Measurements from ENCODE around the gene SDHAF2.

- TF ChIP-seq POLR2AphosphoS5 (IDR thresholded peaks at IDR 0.05; ENCODE audit: borderline replicate concordance, low read depth, low read length) (no peak), EZH2 (IDR thresholded peaks at IDR 0.05) (no peak), FOXP2 (optimal IDR thresholded peaks at IDR 0.05; ENCODE audit: control extremely low read depth, extremely low read length, insufficient read depth) (no peak)
Observed at GRCh38 chr11:61473370-61474012, 43.6 kb downstream of the SDHAF2 start.
